Loucy (cell line): ENCODE data around the gene TAF4B.

Source experiments
- H2AFZ ChIP-seq: fragments of 200-600 bp; sonication (generic); 2 replicates; pipeline ENCODE4 v1.6.0; 2016; ENCODE audit warnings: antibody characterized with exemption, mild to moderate bottlenecking, low read length, moderate library complexity
- H3F3A ChIP-seq: fragments of 200-600 bp; 2 replicates; pipeline ENCODE4 v1.6.0; 2016; ENCODE audit warnings: antibody characterized with exemption, low read depth, mild to moderate bottlenecking
- H3K27me3 ChIP-seq: fragments of 200-600 bp; sonication (generic); 2 replicates; pipeline ENCODE4 v1.6.1; 2014; ENCODE audit warnings: low read length, mild to moderate bottlenecking; ENCODE audit not compliant: insufficient read depth, poor library complexity, severe bottlenecking
- H3K36me3 ChIP-seq: fragments of 200-600 bp; sonication (generic); 2 replicates; pipeline ENCODE4 v1.6.1; 2016; ENCODE audit warnings: low read length; ENCODE audit not compliant: insufficient read depth
- H3K4me1 ChIP-seq: fragments of 200-600 bp; sonication (generic); 2 replicates; pipeline ENCODE4 v1.5.1; 2014; ENCODE audit warnings: low read length, mild to moderate bottlenecking; ENCODE audit not compliant: insufficient read depth, poor library complexity, severe bottlenecking
- H3K4me2 ChIP-seq: fragments of 200-600 bp; sonication (generic); 2 replicates; pipeline ENCODE4 v1.6.0; 2014; ENCODE audit warnings: antibody characterized with exemption, low read length, low read depth, mild to moderate bottlenecking; ENCODE audit not compliant: poor library complexity, severe bottlenecking
- H3K4me3 ChIP-seq: fragments of 200-600 bp; sonication (generic); 2 replicates; pipeline ENCODE4 v1.5.1; 2014; ENCODE audit warnings: low read length, mild to moderate bottlenecking, mixed read lengths; ENCODE audit not compliant: poor library complexity, severe bottlenecking
- H3K79me2 ChIP-seq: fragments of 200-600 bp; sonication (generic); 2 replicates; pipeline ENCODE4 v1.6.1; 2014; ENCODE audit warnings: low read length; ENCODE audit not compliant: insufficient read depth
- H3K9ac ChIP-seq: fragments of 200-600 bp; sonication (generic); 2 replicates; pipeline ENCODE4 v1.6.0; 2014; ENCODE audit warnings: mild to moderate bottlenecking, low read depth, low read length, moderate library complexity; ENCODE audit not compliant: poor library complexity, severe bottlenecking
- H3K9me2 ChIP-seq: fragments of 200-600 bp; sonication (generic); replicated peaks from 2 replicates; pipeline ENCODE4 v1.6.1; 2016; ENCODE audit warnings: low read depth, low read length, mixed read lengths
- H3K9me3 ChIP-seq: fragments of 200-600 bp; sonication (generic); 2 replicates; pipeline ENCODE4 v1.6.1; 2014; ENCODE audit warnings: mild to moderate bottlenecking, antibody characterized with exemption, low read length, low read depth; ENCODE audit not compliant: insufficient read depth
- H4K20me1 ChIP-seq: fragments of 200-600 bp; sonication (generic); 2 replicates; pipeline ENCODE4 v1.6.0; 2014; ENCODE audit warnings: antibody characterized with exemption, low read length, mild to moderate bottlenecking; ENCODE audit not compliant: insufficient read depth, poor library complexity, severe bottlenecking
- CTCF ChIP-seq: fragments of 200-600 bp; sonication (generic); conservative IDR thresholded peaks from 2 replicates; pipeline ENCODE4 v1.5.1; 2014; ENCODE audit warnings: mild to moderate bottlenecking, antibody characterized with exemption, low read length
- EZH2phosphoT487 ChIP-seq: fragments of 200-600 bp; IDR thresholded peaks from 2 replicates; pipeline ENCODE4 v1.6.1; 2018; ENCODE audit warnings: antibody characterized with exemption, mild to moderate bottlenecking, moderate library complexity, borderline replicate concordance

The TAF4B gene

GRCh38 chr18:26226229-26227050 lies at the start of gene TAF4B:
TAF4B (plus strand) TSS chr18:26226445; CDS start chr18:26226934, 489 bp downstream.
- Histone ChIP-seq H3K9ac (peak within 1 kb of the TSS; percentile 81), H3K9me3 (no peaks in the 10 kb centered on the region), H3K79me2 (peaks cover 45% of the 10 kb centered on the region), H3K4me1 (peaks cover 36% of the 10 kb centered on the region), H3K4me2 (peak within 1 kb of the TSS; percentile 83), H3K36me3 (no peaks in the 10 kb centered on the region), H3K9me2 (no peaks in the 10 kb centered on the region), H4K20me1 (peaks cover 25% of the 10 kb centered on the region), H3K4me3 (peak within 1 kb of the TSS; percentile 78), H3K27me3 (no peaks in the 10 kb centered on the region), H2AFZ (peak within 1 kb of the TSS; percentile 89), H3F3A (no peaks in the 10 kb centered on the region)
- TF ChIP-seq EZH2phosphoT487 = no peak
- TF ChIP-seq CTCF = no peak

GRCh38 chr18:26181343-26181826 lies 44.9 kb upstream of the TAF4B start:
- Histone ChIP-seq H3F3A (0 out of 2 replicates have a peak, but pooled peaks cover 2% of the 10 kb centered on the region), H3K4me3 (no peak overlapping the region), H3K9me3 (no peaks in the 10 kb centered on the region), H3K4me1 (no peaks in the 10 kb centered on the region), H3K79me2 (no peaks in the 10 kb centered on the region), H3K9ac (no peak overlapping the region), H3K36me3 (no peaks in the 10 kb centered on the region), H3K4me2 (no peak overlapping the region), H2AFZ (0 out of 2 replicates have a peak overlapping the region, but pooled peaks have one; percentile 6), H3K27me3 (no peaks in the 10 kb centered on the region), H4K20me1 (no peaks in the 10 kb centered on the region), H3K9me2 (no peaks in the 10 kb centered on the region)
- TF ChIP-seq EZH2phosphoT487 (no peak), CTCF (no peak)

- Histone ChIP-seq H3F3A (no peaks in the 10 kb centered on the region), H3K36me3 (no peaks in the 10 kb centered on the region), H3K9ac (no peak overlapping the region), H3K79me2 (no peaks in the 10 kb centered on the region), H3K27me3 (no peaks in the 10 kb centered on the region), H3K9me3 (no peaks in the 10 kb centered on the region), H3K4me1 (no peaks in the 10 kb centered on the region), H3K9me2 (no peaks in the 10 kb centered on the region), H2AFZ (no peak overlapping the region), H4K20me1 (no peaks in the 10 kb centered on the region), H3K4me2 (no peak overlapping the region), H3K4me3 (no peak overlapping the region)
- TF ChIP-seq CTCF = no peak
- no peak for TF ChIP-seq EZH2phosphoT487
These were observed 42.7 kb upstream of the TAF4B start for GRCh38 chr18:26183395-26184112.
